Hematopoietic multipotent progenitor cell treated with erythropoietin and hydrocortisone succinate and interleukin-3 and kit ligand, for 8 days (in vitro differentiated cells): ENCODE data around the gene KRT75.
A peak's percentile ranks its signal among the peaks of the same experiment; 100 is the strongest.
"Not testable (repeated sequence)": the region's sequence is repeated elsewhere in the genome, so short reads cannot be mapped to it uniquely, and the experiment has no call there.

Experiments used
- DNase-seq: peaks from one replicate; pipeline ENCODE4 v3.0.0-alpha.2; 2015

Gene KRT75

GRCh38 chr12:52434081-52434733, at the start of gene KRT75:
KRT75 (minus strand) TSS chr12:52434371; CDS start chr12:52434304, 67 bp downstream.
- no peak for DNase-seq

GRCh38 chr12:52480073-52480472, 45.9 kb upstream of the KRT75 start:
- DNase-seq = no peak

GRCh38 chr12:52477651-52478050, 43.5 kb upstream of the KRT75 start:
- no peak for DNase-seq

GRCh38 chr12:52474212-52474611, 40.0 kb upstream of the KRT75 start:
- no peak for DNase-seq

- DNase-seq = no peak
Observed at GRCh38 chr12:52473768-52474167, 39.6 kb upstream of the KRT75 start, which contains the start of gene KRT6C. KRT6C (minus strand) TSS chr12:52473805; CDS start chr12:52473737, 68 bp downstream.

- DNase-seq = no peak
Observed at GRCh38 chr12:52469853-52470252, 35.7 kb upstream of the KRT75 start.

- no peak for DNase-seq
Observed at GRCh38 chr12:52464897-52465296, 30.7 kb upstream of the KRT75 start.

- no peak for DNase-seq
Observed at GRCh38 chr12:52461693-52462092, 27.5 kb upstream of the KRT75 start.

- no peak for DNase-seq
Observed at GRCh38 chr12:52458861-52459260, 24.7 kb upstream of the KRT75 start.

GRCh38 chr12:52455821-52456220, 21.6 kb upstream of the KRT75 start:
- DNase-seq = no peak

GRCh38 chr12:52454411-52455201, 20.4 kb upstream of the KRT75 start:
- no peak for DNase-seq

- DNase-seq = no peak
Observed at GRCh38 chr12:52452101-52452500, 17.9 kb upstream of the KRT75 start, which contains the start of gene KRT6B. KRT6B (minus strand) TSS chr12:52452146; CDS start chr12:52452078, 68 bp downstream.

GRCh38 chr12:52448228-52448627, 14.1 kb upstream of the KRT75 start:
- DNase-seq = no peak

- not testable (repeated sequence) for DNase-seq
Observed at GRCh38 chr12:52447196-52447595, 13.0 kb upstream of the KRT75 start.

GRCh38 chr12:52446367-52447045, 12.3 kb upstream of the KRT75 start:
- peak; percentile 21 for DNase-seq

GRCh38 chr12:52445876-52446275, 11.7 kb upstream of the KRT75 start:
- no peak for DNase-seq

- DNase-seq = no peak
Observed at GRCh38 chr12:52444647-52445595, 10.8 kb upstream of the KRT75 start.

GRCh38 chr12:52443966-52444365, 9.8 kb upstream of the KRT75 start:
- DNase-seq = no peak

- DNase-seq = no peak
Observed at GRCh38 chr12:52442600-52443061, 8.5 kb upstream of the KRT75 start.

- no peak for DNase-seq
Observed at GRCh38 chr12:52441320-52441911, 7.2 kb upstream of the KRT75 start.

- no peak for DNase-seq
Observed at GRCh38 chr12:52440821-52441319, 6.7 kb upstream of the KRT75 start.

GRCh38 chr12:52439845-52440244, 5.7 kb upstream of the KRT75 start:
- no peak for DNase-seq
